A673 (cell line): ENCODE measurements around the gene CPNE8. TPM values are rescaled to one million over a fixed set of nuclear protein-coding genes. Genes with fewer than 3 reads are reported as not detected.

Source experiments
- BruUV-seq: library from RNA; stranded (reverse); fragments of 400-500 nt; replicated peaks from 2 replicates; lab custom pipeline; 2021; lab: Mats Ljungman, UMichigan
- CTCF ChIA-PET: fragments of 300-600 bp; sonication (Branson Sonifier 250); formaldehyde crosslinking; loops from one replicate; lab custom pipeline; 2022; ENCODE audit warnings: antibody characterized with exemption; lab: Charles Lee
- POLR2A ChIA-PET: fragments of 300-600 bp; sonication (Branson Sonifier 250); formaldehyde crosslinking; loops from one replicate; lab custom pipeline; 2022; ENCODE audit warnings: antibody characterized with exemption; ENCODE audit not compliant: low non-redundant PET; lab: Charles Lee
- DNase-seq: peaks from one replicate; pipeline ENCODE4 v3.0.0-alpha.2; 2015; ENCODE audit warnings: low spot score
- H3K27ac ChIP-seq: fragments of 200-600 bp; sonication (generic); 2 replicates; pipeline ENCODE4 v1.5.1; 2016; ENCODE audit warnings: mixed run types, low read depth, mild to moderate bottlenecking, mixed read lengths, antibody characterized with exemption, low read length; ENCODE audit not compliant: poor library complexity, severe bottlenecking
- H3K27me3 ChIP-seq: fragments of 200-600 bp; sonication (generic); replicated peaks from 2 replicates; pipeline ENCODE4 v1.6.1; 2017; ENCODE audit warnings: mixed run types, low read depth, mild to moderate bottlenecking, mixed read lengths, antibody characterized with exemption, low read length; ENCODE audit not compliant: insufficient read depth, poor library complexity
- H3K36me3 ChIP-seq: fragments of 200-600 bp; sonication (generic); 2 replicates; pipeline ENCODE4 v1.6.1; 2016; ENCODE audit warnings: mixed run types, mild to moderate bottlenecking, mixed read lengths, antibody characterized with exemption, low read length; ENCODE audit not compliant: insufficient read depth, poor library complexity, severe bottlenecking
- H3K4me1 ChIP-seq: fragments of 200-600 bp; sonication (generic); 2 replicates; pipeline ENCODE4 v1.6.1; 2017; ENCODE audit warnings: mixed run types, mild to moderate bottlenecking, mixed read lengths, antibody characterized with exemption, low read length; ENCODE audit not compliant: insufficient read depth, poor library complexity, severe bottlenecking
- H3K4me3 ChIP-seq: fragments of 200-600 bp; sonication (generic); 2 replicates; pipeline ENCODE4 v1.5.1; 2016; ENCODE audit warnings: low read depth, mixed run types, mild to moderate bottlenecking, mixed read lengths, low read length; ENCODE audit not compliant: poor library complexity, severe bottlenecking
- H3K9me3 ChIP-seq: fragments of 200-600 bp; sonication (generic); 2 replicates; pipeline ENCODE4 v1.6.1; 2016; ENCODE audit warnings: mixed run types, low read depth, mild to moderate bottlenecking, mixed read lengths, antibody characterized with exemption, low read length; ENCODE audit not compliant: poor library complexity, severe bottlenecking
- EZH2 ChIP-seq: fragments of 200-600 bp; sonication (generic); IDR thresholded peaks from 2 replicates; pipeline ENCODE4 v1.6.1; 2017; ENCODE audit warnings: borderline replicate concordance, low read depth, mild to moderate bottlenecking, mixed read lengths, antibody characterized with exemption, low read length; ENCODE audit not compliant: poor library complexity, severe bottlenecking
- intact Hi-C: fragments of 100-400 bp; cut with micrococcal nuclease; formaldehyde crosslinking; loops from one replicate; pipeline ENCODE4 v1.10.0; 2022; ENCODE audit not compliant: unreplicated experiment
- total RNA-seq: library from RNA; stranded (reverse); gene quantifications from 2 replicates; pipeline ENCODE4 v1.2.3, GENCODE V29; 2021
- TF ChIP-seq, protein P1 (sequence below): fragments of 300-800, 200-600 bp; sonication (generic); conservative IDR thresholded peaks from 2 replicates; pipeline ENCODE4 v1.5.1; 2017; ENCODE audit warnings: low read depth, mild to moderate bottlenecking, antibody characterized with exemption, low read length, moderate library complexity, mixed read lengths

Gene CPNE8
- total RNA-seq, 1 experiment from 2014 or later: 1.3 TPM

- Histone ChIP-seq H3K27ac (no peak overlapping the region), H3K36me3 (no peaks in the 10 kb centered on the region), H3K9me3 (no peaks in the 10 kb centered on the region), H3K4me1 (no peaks in the 10 kb centered on the region), H3K4me3 (no peak overlapping the region), H3K27me3 (no peaks in the 10 kb centered on the region)
- intact Hi-C loops: no loop called here
- no peak for DNase-seq
- POLR2A ChIA-PET: no interaction called here
- BruUV-seq: no TSS peak
- TF ChIP-seq, protein P1, sequence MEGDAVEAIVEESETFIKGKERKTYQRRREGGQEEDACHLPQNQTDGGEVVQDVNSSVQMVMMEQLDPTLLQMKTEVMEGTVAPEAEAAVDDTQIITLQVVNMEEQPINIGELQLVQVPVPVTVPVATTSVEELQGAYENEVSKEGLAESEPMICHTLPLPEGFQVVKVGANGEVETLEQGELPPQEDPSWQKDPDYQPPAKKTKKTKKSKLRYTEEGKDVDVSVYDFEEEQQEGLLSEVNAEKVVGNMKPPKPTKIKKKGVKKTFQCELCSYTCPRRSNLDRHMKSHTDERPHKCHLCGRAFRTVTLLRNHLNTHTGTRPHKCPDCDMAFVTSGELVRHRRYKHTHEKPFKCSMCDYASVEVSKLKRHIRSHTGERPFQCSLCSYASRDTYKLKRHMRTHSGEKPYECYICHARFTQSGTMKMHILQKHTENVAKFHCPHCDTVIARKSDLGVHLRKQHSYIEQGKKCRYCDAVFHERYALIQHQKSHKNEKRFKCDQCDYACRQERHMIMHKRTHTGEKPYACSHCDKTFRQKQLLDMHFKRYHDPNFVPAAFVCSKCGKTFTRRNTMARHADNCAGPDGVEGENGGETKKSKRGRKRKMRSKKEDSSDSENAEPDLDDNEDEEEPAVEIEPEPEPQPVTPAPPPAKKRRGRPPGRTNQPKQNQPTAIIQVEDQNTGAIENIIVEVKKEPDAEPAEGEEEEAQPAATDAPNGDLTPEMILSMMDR: no peak
- TF ChIP-seq EZH2: no peak
- CTCF ChIA-PET: no interaction called here
Observed at GRCh38 chr12:38892976-38893375, 12.4 kb downstream of the CPNE8 start.

DNA sequence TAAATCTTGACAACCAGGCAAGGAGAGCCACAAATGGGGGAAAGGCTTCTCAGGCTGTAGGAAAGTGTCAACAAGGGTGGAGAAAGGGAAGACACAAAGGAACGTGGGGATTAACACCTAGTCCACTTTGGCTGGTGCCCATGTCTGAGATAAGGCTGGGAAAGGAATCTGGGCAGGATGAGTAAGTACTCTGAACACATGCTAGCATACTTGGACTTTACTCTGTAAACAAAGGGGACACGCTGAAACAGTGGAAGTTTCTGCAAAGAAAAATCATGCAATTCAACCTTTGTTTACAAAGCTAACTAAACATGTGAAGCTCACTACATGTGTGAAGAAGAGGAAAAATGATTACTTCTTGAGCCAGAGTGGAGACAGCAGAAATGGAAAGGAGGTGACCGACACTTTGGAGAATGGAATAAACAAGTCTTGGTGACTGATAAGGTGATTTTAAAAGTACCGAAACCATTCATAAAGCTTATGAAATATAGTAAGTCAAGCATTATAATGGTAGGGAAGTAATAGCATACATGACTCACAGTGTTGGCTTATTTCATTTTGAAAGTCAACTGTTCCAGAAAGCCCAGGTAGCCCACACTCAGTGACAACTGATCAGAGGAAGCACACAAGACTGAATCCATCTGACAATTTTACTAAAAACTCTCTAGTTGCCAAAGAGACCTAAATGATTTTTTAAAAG lies 13.2 kb downstream of the CPNE8 start:
- no peak for TF ChIP-seq EZH2
- TF ChIP-seq, protein P1: no peak
- intact Hi-C loops: no loop called here
- no TSS peak for BruUV-seq
- no peaks in the 10 kb centered on the region for H3K27me3 ChIP-seq
- H3K4me1 ChIP-seq: no peaks in the 10 kb centered on the region
- no peak for DNase-seq
- H3K27ac ChIP-seq: no peak overlapping the region
- POLR2A ChIA-PET: no interaction called here
- H3K9me3 ChIP-seq: no peaks in the 10 kb centered on the region
- no peaks in the 10 kb centered on the region for H3K36me3 ChIP-seq
- no peak overlapping the region for H3K4me3 ChIP-seq
- CTCF ChIA-PET: no interaction called here

DNA sequence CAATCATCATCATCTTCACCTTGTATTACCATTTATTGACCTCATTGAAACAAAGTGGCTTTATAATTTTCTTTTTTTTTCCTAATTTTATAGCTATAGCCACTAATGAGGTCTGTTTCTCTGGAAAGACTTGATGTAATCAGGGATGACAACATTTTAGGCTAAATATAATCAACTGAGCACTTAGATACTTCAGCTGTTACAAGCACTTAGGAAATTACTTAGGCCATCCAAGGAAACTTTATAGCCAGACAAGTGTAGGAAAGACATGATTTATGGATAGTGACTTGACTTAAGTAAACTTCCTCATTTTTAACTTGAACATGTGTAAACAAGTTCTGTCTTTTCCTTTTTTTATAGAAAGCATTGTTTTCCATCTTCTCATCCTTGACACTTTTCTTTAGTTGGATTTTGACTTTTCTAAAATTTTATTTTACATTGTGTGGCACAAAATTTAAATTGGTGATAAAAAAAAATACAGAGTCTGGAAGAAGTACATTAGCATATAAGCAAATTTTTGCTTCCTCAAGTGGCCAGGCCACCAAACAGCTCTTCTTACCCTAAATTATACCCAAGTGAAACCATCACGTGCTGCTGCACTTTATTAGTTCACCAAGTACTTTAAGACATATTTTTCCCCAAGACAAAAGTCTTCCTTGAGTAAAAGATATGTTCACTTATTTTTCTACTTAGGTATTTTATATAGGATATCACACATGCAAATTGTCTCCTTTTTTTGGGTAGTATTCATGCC lies 15.1 kb downstream of the CPNE8 start:
- H3K27ac ChIP-seq: no peak overlapping the region
- H3K9me3 ChIP-seq: no peaks in the 10 kb centered on the region
- intact Hi-C loops: no loop called here
- ChIA-PET CTCF (no interaction called here), POLR2A (no interaction called here)
- no peak overlapping the region for H3K4me3 ChIP-seq
- no peaks in the 10 kb centered on the region for H3K4me1 ChIP-seq
- TF ChIP-seq, protein P1: no peak
- no TSS peak for BruUV-seq
- no peak for DNase-seq
- H3K36me3 ChIP-seq: no peaks in the 10 kb centered on the region
- H3K27me3 ChIP-seq: no peaks in the 10 kb centered on the region
